GM12873 (cell line): Measurements from ENCODE around the gene GABRR2.

Experiments used
- CTCF ChIP-seq: IDR thresholded peaks from 2 replicates; pipeline ENCODE4 v1.5.1; 2012; ENCODE audit warnings: low read depth, mild to moderate bottlenecking, moderate library complexity, low read length, control low read depth; ENCODE audit not compliant: insufficient read depth; ENCODE audit errors: missing control alignments

Gene GABRR2

GRCh38 chr6:89355511-89356194, 40.6 kb upstream of the GABRR2 start:
- TF ChIP-seq CTCF = no peak

- no peak for TF ChIP-seq CTCF
Measured at GRCh38 chr6:89353702-89354392, 38.7 kb upstream of the GABRR2 start.

- no peak for TF ChIP-seq CTCF
Measured at GRCh38 chr6:89353118-89353556, 38.0 kb upstream of the GABRR2 start.

GRCh38 chr6:89352278-89353117, 37.4 kb upstream of the GABRR2 start, which contains the start of gene UBE2J1:
TSS of gene UBE2J1 (minus strand) at chr6:89352722. CDS start at chr6:89352569, 153 bp downstream.
- no peak for TF ChIP-seq CTCF

- no peak for TF ChIP-seq CTCF
Measured at GRCh38 chr6:89351671-89352277, 36.7 kb upstream of the GABRR2 start.

- no peak for TF ChIP-seq CTCF
Measured at GRCh38 chr6:89350281-89350966, 35.3 kb upstream of the GABRR2 start.
